K562 (cell line): Measurements from ENCODE around the gene INMT. TPM values are rescaled to one million over a fixed set of nuclear protein-coding genes. Genes with fewer than 3 reads are reported as not detected.
A peak's percentile ranks its signal among the peaks of the same experiment; 100 is the strongest.

ENCODE experiments used
- CHCHD3 ChIP-seq: fragments of 250-450 bp; sonication (Bioruptor Pico); IDR thresholded peaks from 2 replicates; pipeline ENCODE4 v2.1.2; 2022; ENCODE audit warnings: mild to moderate bottlenecking
- DMBX1 ChIP-seq: fragments of 250-450 bp; sonication (Bioruptor Pico); IDR thresholded peaks from 2 replicates; pipeline ENCODE4 v1.8.0; 2022; ENCODE audit warnings: inconsistent platforms, mild to moderate bottlenecking, moderate library complexity, borderline replicate concordance
- E2F8 ChIP-seq: fragments of 450-650 bp; IDR thresholded peaks from 2 replicates; pipeline ENCODE4 v1.7.1; 2018; ENCODE audit warnings: mild to moderate bottlenecking, low read depth; ENCODE audit not compliant: partially characterized antibody
- FUS ChIP-seq: fragments of 200-400 bp; formaldehyde crosslinking; optimal IDR thresholded peaks from 2 replicates; pipeline ENCODE3; 2017; ENCODE audit warnings: low read depth, low read length
- HMG20A ChIP-seq: fragments of 450-650 bp; formaldehyde crosslinking; conservative IDR thresholded peaks from 2 replicates; pipeline ENCODE4 v1.4.0; 2020; ENCODE audit warnings: mild to moderate bottlenecking, mixed read lengths
- MAFK ChIP-seq: IDR thresholded peaks from 2 replicates; pipeline ENCODE4 v1.6.1; 2011; ENCODE audit warnings: low read length, improper control_type of control experiment
- NFATC3 ChIP-seq: fragments of 450-650 bp; IDR thresholded peaks from 2 replicates; pipeline ENCODE4 v1.6.1; 2017; ENCODE audit warnings: mild to moderate bottlenecking
- NR2C2 ChIP-seq, 2 experiments: fragments of 200-800 bp in 1 of 2; sonication (Bioruptor generic) in 1 of 2; sonication (generic) in 1 of 2; formaldehyde crosslinking in 1 of 2; IDR thresholded peaks; 2 replicates each; pipeline versions ENCODE4 v1.6.1 to v1.8.0; 2016 to 2022; ENCODE audit warnings: mild to moderate bottlenecking in 1 of 2, missing compliant biosample characterization in 1 of 2, missing genetic modification characterization in 1 of 2, missing genetic modification reagents in 1 of 2
- POLR2AphosphoS2 ChIP-seq: IDR thresholded peaks from 2 replicates; pipeline ENCODE4 v1.6.1; 2012; ENCODE audit warnings: low read length, improper control_type of control experiment
- SAFB2 ChIP-seq: fragments of 200-400 bp; formaldehyde crosslinking; IDR thresholded peaks from 2 replicates; pipeline ENCODE4 v1.6.1; 2018; ENCODE audit warnings: borderline replicate concordance, low read length, low read depth, moderate library complexity; ENCODE audit not compliant: severe bottlenecking
- SIRT6 ChIP-seq: IDR thresholded peaks from one replicate; pipeline ENCODE4 v1.6.1; 2012; ENCODE audit warnings: low read depth, mild to moderate bottlenecking, control low read depth, inconsistent platforms, low read length, moderate library complexity
- SMAD3 ChIP-seq: fragments of 450-650 bp; formaldehyde crosslinking; conservative IDR thresholded peaks from 2 replicates; pipeline ENCODE4 v1.4.0; 2020; ENCODE audit warnings: mild to moderate bottlenecking
- SNRNP70 ChIP-seq: fragments of 200-400 bp; formaldehyde crosslinking; optimal IDR thresholded peaks from 2 replicates; pipeline ENCODE3; 2017; ENCODE audit warnings: low read depth, low read length
- SOX6 ChIP-seq: fragments of 450-650 bp; IDR thresholded peaks from 2 replicates; pipeline ENCODE4 v1.6.1; 2014; ENCODE audit warnings: mild to moderate bottlenecking
- TCF3 ChIP-seq: sonication (generic); formaldehyde crosslinking; IDR thresholded peaks from 2 replicates; pipeline ENCODE4 v1.4.0; 2020; ENCODE audit warnings: mild to moderate bottlenecking, missing genetic modification reagents
- TRIM24 ChIP-seq, 2 experiments: fragments of 450-650 bp; IDR thresholded peaks; 2 replicates each; pipeline ENCODE4 v1.6.1; 2016
- USF1 ChIP-seq: sonication (generic); formaldehyde crosslinking; IDR thresholded peaks from 2 replicates; pipeline ENCODE4 v1.9.0; 2022; ENCODE audit warnings: mild to moderate bottlenecking, missing genetic modification reagents
- ZNF277 ChIP-seq: fragments of 250-450 bp; sonication (Bioruptor Pico); IDR thresholded peaks from 2 replicates; pipeline ENCODE4 v1.8.0; 2022; ENCODE audit warnings: inconsistent platforms, mild to moderate bottlenecking, moderate library complexity, borderline replicate concordance
- ZNF696 ChIP-seq: fragments of 250-450 bp; sonication (Bioruptor Pico); conservative IDR thresholded peaks from 2 replicates; pipeline ENCODE4 v1.4.0; 2020; ENCODE audit warnings: mild to moderate bottlenecking, moderate library complexity
- polyA plus RNA-seq, 8 experiments: library from polyadenylated mRNA; depleted of rRNA in 4 of 8; stranded (reverse) in 5 of 8; unstranded in 3 of 8; fragments of >200 nt; fragmentation: Nextera tagmentation in 2 of 8; fragmentation: Illumina TruSeq in 1 of 8; extraction: Ambion mirVana in 2 of 8; extraction: Trizol in 1 of 8; gene quantifications; 2 replicates each; pipeline versions ENCODE4 v1.2.1 to v1.2.3, GENCODE V29; 2011 to 2014; ENCODE audit warnings: inconsistent platforms in 1 of 8, missing spikeins in 1 of 8
- total RNA-seq, 7 experiments: library from RNA; depleted of rRNA in 6 of 7; stranded (reverse); fragments of >200 nt in 6 of 7; fragmentation: Illumina TruSeq in 2 of 7; extraction: Trizol in 2 of 7; gene quantifications; 2 replicates each; pipeline versions ENCODE4 v1.2.1 to v1.2.3, GENCODE V29; 2011 to 2021; ENCODE audit warnings: low replicate concordance in 1 of 7
- TF ChIP-seq, protein P1 (sequence below): fragments of 450-650 bp; IDR thresholded peaks from 2 replicates; pipeline ENCODE4 v1.6.1; 2017; ENCODE audit warnings: antibody characterized with exemption

Gene INMT
- total and polyA plus RNA-seq, 9 of the 15 experiments (the other 6 are each of a cell fraction or from before 2014, with no cell fraction given): 0.04 to 0.27 TPM; not detected in 7

DNA sequence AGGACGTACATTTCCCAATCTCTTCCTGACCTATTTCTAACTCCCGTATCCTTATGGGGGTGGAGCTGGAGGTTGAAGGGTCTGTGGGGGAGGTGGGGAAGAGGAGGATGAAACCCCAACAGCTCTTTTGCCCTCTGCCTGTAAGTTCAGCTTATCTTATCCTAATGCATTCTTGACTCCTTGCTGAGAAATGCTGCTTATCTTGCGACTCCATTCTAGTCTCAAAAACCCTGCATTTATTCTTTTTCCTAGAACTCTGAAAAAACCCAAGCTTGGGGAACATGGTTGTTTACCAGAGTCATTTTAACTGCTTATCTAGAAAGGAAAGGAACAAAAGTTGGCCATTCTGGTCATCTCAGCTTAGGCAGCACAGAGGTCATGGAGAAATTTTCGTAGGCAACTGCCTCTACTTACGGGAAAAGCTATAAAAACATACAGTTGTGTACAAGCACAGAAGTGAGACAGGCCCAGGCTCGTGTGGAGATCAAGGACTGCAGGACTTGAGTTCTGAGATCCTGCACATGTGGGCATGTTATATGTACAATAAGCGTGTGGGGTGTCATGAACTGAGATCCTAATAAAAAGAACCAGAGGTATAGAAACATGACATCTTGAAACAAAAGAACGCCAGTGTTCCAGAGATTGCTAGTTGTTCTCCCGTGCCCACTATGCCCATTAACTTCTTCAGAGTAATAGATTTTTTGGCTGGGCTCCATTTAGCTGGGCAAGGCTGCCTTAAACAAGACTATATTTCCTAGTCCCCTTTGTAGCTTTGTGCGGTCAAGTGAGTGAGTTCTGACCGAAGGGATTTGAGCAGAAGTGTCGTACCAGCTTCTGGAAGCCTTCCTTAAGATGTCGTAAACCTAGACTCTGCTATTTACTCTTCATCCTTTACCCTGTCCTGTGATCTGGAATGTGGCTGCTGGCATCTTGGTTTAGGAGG is 9.6 kb downstream of the INMT start (continued):
- TF ChIP-seq MAFK: 0 out of 2 replicates have a peak, but pooled peaks have one; percentile 20
- no peak for TF ChIP-seq HMG20A (CRISPR knock-in tag)
- TF ChIP-seq TCF3 (CRISPR knock-in tag): peak; percentile 99
- TF ChIP-seq DMBX1 (CRISPR knock-in tag): peak; percentile 94
- TF ChIP-seq E2F8: peak; percentile 74
- TF ChIP-seq ZNF696 (CRISPR knock-in tag): no peak
- peak; percentile 91 to 97 for TF ChIP-seq TRIM24 (IDR thresholded peaks at IDR 0.05)
- TF ChIP-seq CHCHD3 (CRISPR knock-in tag): no peak
- TF ChIP-seq, protein P1, sequence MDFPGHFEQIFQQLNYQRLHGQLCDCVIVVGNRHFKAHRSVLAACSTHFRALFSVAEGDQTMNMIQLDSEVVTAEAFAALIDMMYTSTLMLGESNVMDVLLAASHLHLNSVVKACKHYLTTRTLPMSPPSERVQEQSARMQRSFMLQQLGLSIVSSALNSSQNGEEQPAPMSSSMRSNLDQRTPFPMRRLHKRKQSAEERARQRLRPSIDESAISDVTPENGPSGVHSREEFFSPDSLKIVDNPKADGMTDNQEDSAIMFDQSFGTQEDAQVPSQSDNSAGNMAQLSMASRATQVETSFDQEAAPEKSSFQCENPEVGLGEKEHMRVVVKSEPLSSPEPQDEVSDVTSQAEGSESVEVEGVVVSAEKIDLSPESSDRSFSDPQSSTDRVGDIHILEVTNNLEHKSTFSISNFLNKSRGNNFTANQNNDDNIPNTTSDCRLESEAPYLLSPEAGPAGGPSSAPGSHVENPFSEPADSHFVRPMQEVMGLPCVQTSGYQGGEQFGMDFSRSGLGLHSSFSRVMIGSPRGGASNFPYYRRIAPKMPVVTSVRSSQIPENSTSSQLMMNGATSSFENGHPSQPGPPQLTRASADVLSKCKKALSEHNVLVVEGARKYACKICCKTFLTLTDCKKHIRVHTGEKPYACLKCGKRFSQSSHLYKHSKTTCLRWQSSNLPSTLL: no peak
- TF ChIP-seq NFATC3: peak; percentile 92
- no peak for TF ChIP-seq SAFB2
- TF ChIP-seq SIRT6: no peak
- peak; percentile 88 for TF ChIP-seq SMAD3 (CRISPR knock-in tag)
- no peak for TF ChIP-seq SNRNP70
- TF ChIP-seq NR2C2 (CRISPR knock-in tag; IDR thresholded peaks at IDR 0.05): no peak
- TF ChIP-seq NR2C2 (tag; IDR thresholded peaks at IDR 0.05): peak; percentile 83
- TF ChIP-seq ZNF277 (CRISPR knock-in tag): no peak
- no peak for TF ChIP-seq POLR2AphosphoS2
- TF ChIP-seq USF1 (CRISPR knock-in tag): no peak
- peak; percentile 98 for TF ChIP-seq SOX6
- no peak for TF ChIP-seq FUS
